M059J (cell line): ENCODE results near the gene UTRN. TPM values are rescaled to one million over a fixed set of nuclear protein-coding genes. Genes with fewer than 3 reads are reported as not detected.

ENCODE experiments used
- total RNA-seq: library from RNA; depleted of rRNA; stranded (reverse); fragments of >200 nt; shearing (Covaris generic); gene quantifications from 2 replicates; pipeline ENCODE4 v1.2.3, GENCODE V29; 2014; rRNA removed

Gene UTRN
- total RNA-seq, 1 experiment from 2014 or later: 93.3 TPM

Other genes starting within 250 kb of the UTRN start
- 211 and 302 TPM in 2 replicates for gene SF3B5, start 189.8 kb upstream of the UTRN start, total RNA-seq
- gene STX11, start 134.8 kb upstream of the UTRN start, total RNA-seq: 0.67 and 0.71 TPM in 2 replicates